ENCODE results near the gene CACNA1A. TPM values are rescaled to one million over a fixed set of nuclear protein-coding genes. Genes with fewer than 3 reads are reported as not detected.

CACNA1A gene
- polyA plus RNA-seq, 1 donor (not counting 4 experiments of a cell fraction or from before 2014, with no cell fraction given): not detected

GRCh38 chr19:13553880-13554400 is 47.7 kb upstream of the CACNA1A start:
- H3K79me2 ChIP-seq (ENCODE audit: control insufficient read depth, insufficient read depth, low read length): no peaks in the 10 kb centered on the region
- H4K20me1 ChIP-seq (ENCODE audit: control insufficient read depth, extremely low read depth, insufficient read depth, low read length): no peaks in the 10 kb centered on the region
- no peaks in the 10 kb centered on the region for H3K27me3 ChIP-seq (ENCODE audit: control insufficient read depth, extremely low read depth, insufficient read depth, low read length)
- H3K9me1 ChIP-seq (ENCODE audit: control insufficient read depth, extremely low read depth, insufficient read depth, low read length): no peaks in the 10 kb centered on the region
- no peak for TF ChIP-seq EZH2 (IDR thresholded peaks at IDR 0.05; ENCODE audit: low read length)
- no peak for TF ChIP-seq CTCF (optimal IDR thresholded peaks at IDR 0.05 in 1 of 3, IDR thresholded peaks at IDR 0.05 in 1 of 3, conservative IDR thresholded peaks at IDR 0.05 in 1 of 3; ENCODE audit: extremely low read depth in 1 of 3, insufficient read depth in 2 of 3, low read length in 3 of 3)
- H3K9me3 ChIP-seq (ENCODE audit: control insufficient read depth, low read depth, low read length): no peaks in the 10 kb centered on the region
- no peak for DNase-seq (ENCODE audit: low read depth, low spot score)
- dilution Hi-C loops (cut with MboI; ENCODE audit: extremely low pct_ligation_motif_present, low sequenced_read_pairs): no loop called here
- no peak overlapping the region for H3K27ac ChIP-seq (ENCODE audit: control insufficient read depth, insufficient read depth, low read length)
- H3K9ac ChIP-seq (ENCODE audit: control insufficient read depth, extremely low read depth, insufficient read depth, low read length): no peak overlapping the region
- FAIRE-seq: no peak
- H3K4me3 ChIP-seq (ENCODE audit: control insufficient read depth in 2 of 3, extremely low read depth in 1 of 3, insufficient read depth in 2 of 3, low read depth in 1 of 3, low read length in 3 of 3): no peak overlapping the region
- no peak overlapping the region for H2AFZ ChIP-seq (ENCODE audit: control insufficient read depth, low read length)
- H3K4me1 ChIP-seq (ENCODE audit: control insufficient read depth, extremely low read depth, insufficient read depth, low read length): no peaks in the 10 kb centered on the region
- H3K4me2 ChIP-seq (ENCODE audit: control insufficient read depth, extremely low read depth, insufficient read depth, low read depth, low read length): no peak overlapping the region
- no peaks in the 10 kb centered on the region for H3K36me3 ChIP-seq (ENCODE audit: control insufficient read depth in 2 of 2, extremely low read depth in 1 of 2, insufficient read depth in 2 of 2, low read length in 2 of 2)

- no peak for FAIRE-seq
- dilution Hi-C loops (cut with MboI; ENCODE audit: extremely low pct_ligation_motif_present, low sequenced_read_pairs): no loop called here
Measured at GRCh38 chr19:13548131-13548530, 41.9 kb upstream of the CACNA1A start.

More at GRCh38 chr19:13548131-13548530, 41.9 kb upstream of the CACNA1A start:
- Histone ChIP-seq H3K36me3 (ENCODE audit: control insufficient read depth in 2 of 2, extremely low read depth in 1 of 2, insufficient read depth in 2 of 2, low read length in 2 of 2) (no peaks in the 10 kb centered on the region), H3K27ac (ENCODE audit: control insufficient read depth, insufficient read depth, low read length) (no peak overlapping the region), H3K4me2 (ENCODE audit: control insufficient read depth, extremely low read depth, insufficient read depth, low read depth, low read length) (no peak overlapping the region), H2AFZ (ENCODE audit: control insufficient read depth, low read length) (no peak overlapping the region), H3K9ac (ENCODE audit: control insufficient read depth, extremely low read depth, insufficient read depth, low read length) (no peak overlapping the region), H3K79me2 (ENCODE audit: control insufficient read depth, insufficient read depth, low read length) (no peaks in the 10 kb centered on the region), H3K9me3 (ENCODE audit: control insufficient read depth, low read depth, low read length) (no peaks in the 10 kb centered on the region), H3K9me1 (ENCODE audit: control insufficient read depth, extremely low read depth, insufficient read depth, low read length) (no peaks in the 10 kb centered on the region), H3K27me3 (ENCODE audit: control insufficient read depth, extremely low read depth, insufficient read depth, low read length) (no peaks in the 10 kb centered on the region), H3K4me3 (ENCODE audit: control insufficient read depth in 2 of 3, extremely low read depth in 1 of 3, insufficient read depth in 2 of 3, low read depth in 1 of 3, low read length in 3 of 3) (no peak overlapping the region), H4K20me1 (ENCODE audit: control insufficient read depth, extremely low read depth, insufficient read depth, low read length) (no peaks in the 10 kb centered on the region), H3K4me1 (ENCODE audit: control insufficient read depth, extremely low read depth, insufficient read depth, low read length) (no peaks in the 10 kb centered on the region)
- TF ChIP-seq EZH2 (IDR thresholded peaks at IDR 0.05; ENCODE audit: low read length): no peak
- TF ChIP-seq CTCF (optimal IDR thresholded peaks at IDR 0.05 in 1 of 3, IDR thresholded peaks at IDR 0.05 in 1 of 3, conservative IDR thresholded peaks at IDR 0.05 in 1 of 3; ENCODE audit: extremely low read depth in 1 of 3, insufficient read depth in 2 of 3, low read length in 3 of 3): no peak
- DNase-seq (ENCODE audit: low read depth, low spot score): no peak

Data from keratinocyte (primary cell).